HG03439 (cell line): ENCODE results near the gene HTT.
A peak's percentile ranks its signal among the peaks of the same experiment; 100 is the strongest.

Source experiments
- ATAC-seq: cut with Tn5 transposase; IDR thresholded peaks from one replicate; pipeline ENCODE4 v1.9.1; 2021; ENCODE audit warnings: mild to moderate bottlenecking, moderate library complexity; ENCODE audit not compliant: unreplicated experiment

HTT gene

DNA sequence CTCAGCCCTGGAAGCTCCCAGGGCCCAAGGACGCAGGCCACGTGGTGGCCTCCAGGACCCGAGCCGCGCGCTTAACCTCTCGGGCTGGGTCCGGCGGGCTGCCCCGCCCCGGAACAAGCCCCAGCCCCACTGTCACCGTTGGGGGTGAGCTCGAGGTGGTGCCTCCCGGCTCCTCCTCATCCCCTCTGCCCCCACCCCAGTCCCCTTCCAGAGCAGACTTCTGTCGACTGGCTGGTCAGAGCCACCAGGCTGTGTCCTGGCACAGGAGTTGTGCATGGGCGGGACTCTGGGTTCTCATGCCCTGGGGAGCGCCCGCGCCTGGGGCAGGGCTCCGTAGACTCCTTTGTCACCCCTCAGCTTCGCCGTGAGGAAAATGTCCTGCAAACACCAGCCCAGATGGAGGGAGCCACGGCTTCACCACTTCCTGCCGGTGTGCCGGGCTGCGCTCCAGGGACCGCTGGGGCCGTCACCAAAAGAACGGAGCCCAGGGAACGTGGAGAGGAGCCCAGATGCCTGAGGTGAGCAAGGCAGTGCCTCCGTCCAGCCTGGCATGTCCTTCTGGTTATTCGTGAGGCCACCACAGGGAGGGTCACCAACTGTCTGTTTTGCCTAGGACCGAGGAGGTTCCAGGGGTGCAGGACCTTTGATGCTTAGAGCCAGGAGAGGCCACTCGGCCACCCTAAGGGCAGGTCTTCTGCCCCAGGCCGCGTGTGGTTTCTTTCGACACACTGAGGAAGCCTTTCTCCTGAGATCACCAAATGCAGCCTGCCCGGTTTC lies 211.3 kb downstream of the HTT start:
- ATAC-seq, result no peak

DNA sequence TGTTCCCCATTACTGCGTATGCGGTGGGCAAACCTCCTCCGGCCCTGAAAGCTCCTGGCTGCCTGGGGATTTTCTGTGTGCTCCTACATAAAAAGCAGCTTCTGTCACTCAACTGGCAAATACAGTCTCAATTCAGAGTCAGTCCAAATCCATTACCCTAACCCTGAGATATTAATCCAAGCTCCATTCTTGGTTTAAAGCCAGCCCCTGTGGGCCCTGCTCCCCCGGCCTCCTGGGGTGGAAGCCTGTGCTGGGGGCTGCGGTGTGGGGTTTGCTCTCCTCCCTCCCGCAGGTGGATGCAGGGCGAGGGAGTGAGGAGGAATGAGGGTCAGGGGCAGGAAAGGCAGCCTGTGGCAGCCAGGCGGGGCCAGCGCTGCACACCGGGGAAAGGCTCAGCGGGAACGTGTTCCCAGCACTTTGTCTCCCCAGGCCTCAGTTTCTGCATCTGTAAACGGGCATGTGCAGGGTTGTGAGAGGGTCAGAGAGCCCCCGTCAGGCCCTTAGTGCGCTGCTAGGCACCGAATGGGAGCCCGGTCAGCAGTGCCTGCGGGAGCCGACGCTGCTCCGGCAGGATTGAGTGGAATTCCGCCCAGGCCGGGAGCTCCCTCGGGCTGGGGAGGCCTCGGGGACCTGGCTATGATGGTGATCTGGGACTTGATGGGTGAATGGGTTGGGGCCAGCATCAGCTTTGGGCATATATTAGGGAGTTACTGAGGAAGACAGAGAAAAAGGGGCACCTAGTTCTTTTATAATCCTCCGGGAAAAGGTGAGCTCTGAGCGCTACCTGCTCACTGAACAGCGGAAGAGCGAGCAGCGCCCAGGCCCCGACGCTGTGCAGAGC lies 212.1 kb downstream of the HTT start:
- no peak for ATAC-seq

- ATAC-seq, result no peak
Observed at GRCh38 chr4:3287271-3287971, 212.9 kb downstream of the HTT start.

DNA sequence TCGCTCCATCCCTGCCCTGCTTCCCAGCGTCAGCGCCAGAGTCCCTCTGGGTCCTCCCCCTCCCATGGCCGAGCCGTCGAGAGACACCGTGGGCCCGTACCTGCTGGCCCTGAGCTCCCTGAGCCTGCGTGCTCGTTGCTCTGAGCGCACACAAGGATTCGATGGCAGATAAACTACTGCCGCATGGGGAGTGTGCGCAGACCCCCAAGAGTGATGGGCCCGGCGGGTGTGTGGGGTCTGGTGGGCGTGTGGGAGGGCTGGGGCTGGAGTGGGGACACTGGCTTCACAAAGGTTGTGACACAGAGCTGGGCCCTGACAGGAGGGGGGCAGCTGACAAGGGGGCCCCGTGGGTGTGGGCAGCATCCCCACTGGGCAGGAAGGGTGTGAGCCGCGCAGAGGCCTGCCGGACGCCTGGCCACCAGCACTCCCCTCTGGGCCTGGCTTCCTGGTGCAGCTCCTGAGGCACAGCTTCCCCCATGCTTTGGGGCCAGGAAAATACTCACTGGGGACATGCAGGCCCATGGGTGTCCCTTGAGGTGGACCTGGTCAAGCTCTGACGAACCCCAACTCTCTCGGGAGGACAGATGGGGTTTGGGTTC lies 213.6 kb downstream of the HTT start:
- ATAC-seq, result no peak

GRCh38 chr4:3288571-3289094 lies 214.2 kb downstream of the HTT start:
- ATAC-seq, result no peak

DNA sequence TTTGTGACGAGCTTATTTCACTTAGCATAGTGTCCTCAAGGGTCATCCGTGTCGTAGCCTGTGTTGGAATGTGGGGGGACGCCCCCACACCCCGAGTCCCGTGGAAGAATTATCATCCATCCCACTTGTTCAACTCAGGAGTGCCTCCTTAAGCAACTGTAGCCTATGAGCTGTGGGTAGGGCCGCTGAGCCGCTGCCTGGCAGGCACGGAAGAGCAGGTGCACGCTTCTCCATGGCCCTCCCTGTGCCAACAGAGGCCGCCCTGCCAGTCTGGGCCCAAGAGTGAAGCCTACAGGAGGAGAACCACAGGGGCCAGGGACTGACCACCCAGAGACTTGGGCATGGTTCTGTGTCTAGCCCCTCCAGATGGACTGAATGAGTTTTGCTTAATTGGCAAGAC lies 216.0 kb downstream of the HTT start:
- ATAC-seq, result no peak

DNA sequence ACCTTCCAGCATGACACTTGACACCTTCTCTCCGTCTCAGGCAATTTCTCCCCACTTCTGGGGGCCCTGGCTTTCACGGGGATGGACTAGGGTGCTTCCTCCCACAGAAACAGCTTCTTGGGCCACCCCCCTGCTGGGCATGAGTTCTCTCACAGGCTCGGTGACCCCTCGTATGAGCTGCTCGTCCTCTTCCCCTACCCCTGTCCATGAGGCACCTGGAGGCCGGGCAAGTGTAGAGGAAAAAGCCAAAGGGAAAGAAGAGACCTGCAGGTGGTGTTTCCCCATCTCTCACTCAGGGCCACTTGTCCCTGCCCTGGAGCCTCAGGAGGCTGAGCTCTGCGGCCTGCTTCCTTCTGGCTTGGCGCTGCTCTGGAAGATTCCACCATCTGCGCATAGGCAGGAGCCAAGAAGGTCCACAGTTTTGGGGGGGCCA lies 216.4 kb downstream of the HTT start:
- ATAC-seq, result no peak

DNA sequence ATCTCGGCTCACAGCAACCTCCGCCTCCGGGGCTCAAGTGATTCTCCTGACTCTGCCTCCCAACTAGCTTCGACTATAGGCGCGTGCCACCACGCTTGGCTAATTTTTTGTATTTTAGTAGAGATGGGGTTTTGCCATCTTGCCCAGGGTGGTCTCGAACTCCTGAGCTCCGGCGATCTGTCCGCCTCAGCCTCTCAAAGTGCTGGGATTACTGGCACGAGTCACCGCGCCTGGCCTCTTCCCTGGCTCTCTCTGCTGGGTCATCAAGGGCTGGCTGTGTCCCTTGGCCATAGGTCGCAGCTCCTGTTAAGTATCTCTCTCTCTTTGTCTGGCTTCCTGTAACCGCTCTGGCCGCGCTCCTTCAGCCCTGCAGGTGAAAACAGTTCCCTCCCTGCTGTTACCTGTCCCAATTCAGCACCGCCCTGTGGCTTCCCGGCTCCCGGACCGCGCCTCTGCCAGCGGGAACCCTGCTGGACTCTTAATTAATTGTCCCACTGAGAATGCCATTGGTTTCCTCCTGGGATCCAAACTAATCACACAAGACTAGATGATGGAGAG lies 217.0 kb downstream of the HTT start:
- ATAC-seq, result no peak

DNA sequence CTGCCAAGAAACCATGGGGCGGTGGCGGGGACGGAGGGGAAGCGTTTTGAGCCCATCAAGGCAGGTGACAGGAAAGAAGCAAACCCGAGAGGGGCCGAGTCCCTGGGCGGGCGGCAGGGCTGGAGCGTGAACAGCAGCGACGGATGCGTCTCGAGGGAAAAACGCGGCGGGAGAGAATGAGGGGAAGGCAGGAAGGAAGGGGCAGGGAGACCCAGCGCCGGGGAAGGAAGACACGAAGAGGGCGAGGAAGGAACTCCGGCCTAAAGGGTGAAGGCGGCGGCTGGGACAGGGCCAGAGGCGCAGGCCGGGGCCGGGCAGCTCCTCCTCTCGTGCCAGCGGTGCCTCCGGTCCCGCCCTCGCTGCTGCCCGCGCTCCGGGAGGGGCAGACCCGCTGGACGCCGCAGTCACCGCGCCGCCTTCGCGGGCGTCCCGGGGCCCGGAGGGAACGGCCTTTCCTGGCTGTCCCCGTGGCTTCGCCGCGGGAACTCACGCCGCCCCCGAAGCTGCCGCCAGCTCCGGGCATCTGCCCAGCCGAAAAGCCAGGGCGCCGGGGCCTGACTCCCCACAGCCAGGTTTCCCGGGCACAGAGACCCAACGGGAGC lies 217.6 kb downstream of the HTT start:
- ATAC-seq, result peak; percentile 17

- ATAC-seq, result peak; percentile 85
Observed at GRCh38 chr4:3292571-3293400, 218.3 kb downstream of the HTT start, which contains the start of gene RGS12. RGS12 (plus strand) TSS chr4:3293021; CDS start chr4:3316171, 23,150 bp downstream.
